Measurements from ENCODE around the gene CCL28.

DNA sequence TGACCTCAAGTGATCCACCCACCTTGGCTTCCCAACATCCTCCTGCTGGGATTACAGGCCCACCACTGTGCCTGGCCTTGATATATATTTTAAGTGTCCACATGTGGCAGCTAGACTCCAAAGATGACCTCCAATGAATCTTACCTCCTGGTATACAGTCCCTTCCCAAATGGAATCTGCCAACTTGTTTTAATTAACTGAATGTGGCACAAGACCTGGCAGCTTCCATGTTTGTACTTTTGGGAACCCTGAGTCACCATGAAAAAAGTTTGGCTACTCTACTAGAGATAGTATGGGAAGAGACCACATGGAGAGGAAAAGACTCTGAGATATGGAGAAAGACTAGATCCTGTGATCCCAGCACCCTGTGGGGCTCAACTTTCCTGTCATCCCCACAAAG, 42.5 kb downstream of the CCL28 start:
- TF ChIP-seq POLR2AphosphoS5 (IDR thresholded peaks at IDR 0.05), result no peak
- TF ChIP-seq POLR2A (IDR thresholded peaks at IDR 0.05), result no peak
- TF ChIP-seq, protein P1, sequence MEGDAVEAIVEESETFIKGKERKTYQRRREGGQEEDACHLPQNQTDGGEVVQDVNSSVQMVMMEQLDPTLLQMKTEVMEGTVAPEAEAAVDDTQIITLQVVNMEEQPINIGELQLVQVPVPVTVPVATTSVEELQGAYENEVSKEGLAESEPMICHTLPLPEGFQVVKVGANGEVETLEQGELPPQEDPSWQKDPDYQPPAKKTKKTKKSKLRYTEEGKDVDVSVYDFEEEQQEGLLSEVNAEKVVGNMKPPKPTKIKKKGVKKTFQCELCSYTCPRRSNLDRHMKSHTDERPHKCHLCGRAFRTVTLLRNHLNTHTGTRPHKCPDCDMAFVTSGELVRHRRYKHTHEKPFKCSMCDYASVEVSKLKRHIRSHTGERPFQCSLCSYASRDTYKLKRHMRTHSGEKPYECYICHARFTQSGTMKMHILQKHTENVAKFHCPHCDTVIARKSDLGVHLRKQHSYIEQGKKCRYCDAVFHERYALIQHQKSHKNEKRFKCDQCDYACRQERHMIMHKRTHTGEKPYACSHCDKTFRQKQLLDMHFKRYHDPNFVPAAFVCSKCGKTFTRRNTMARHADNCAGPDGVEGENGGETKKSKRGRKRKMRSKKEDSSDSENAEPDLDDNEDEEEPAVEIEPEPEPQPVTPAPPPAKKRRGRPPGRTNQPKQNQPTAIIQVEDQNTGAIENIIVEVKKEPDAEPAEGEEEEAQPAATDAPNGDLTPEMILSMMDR (IDR thresholded peaks at IDR 0.05), result no peak

All from prostate gland (tissue), 2 donors.